DMS53 treated with DMSO at 0.1 percent for 48 hours (cell line): Measurements from ENCODE around the gene CFAP73.
"Not testable (repeated sequence)": the region's sequence is repeated elsewhere in the genome, so short reads cannot be mapped to it uniquely, and the experiment has no call there.

Experiments
- DNase-seq: peaks from one replicate; lab custom pipeline; 2025; ENCODE audit not compliant: unreplicated experiment; lab: John Stamatoyannopoulos, UW

The CFAP73 gene

DNA sequence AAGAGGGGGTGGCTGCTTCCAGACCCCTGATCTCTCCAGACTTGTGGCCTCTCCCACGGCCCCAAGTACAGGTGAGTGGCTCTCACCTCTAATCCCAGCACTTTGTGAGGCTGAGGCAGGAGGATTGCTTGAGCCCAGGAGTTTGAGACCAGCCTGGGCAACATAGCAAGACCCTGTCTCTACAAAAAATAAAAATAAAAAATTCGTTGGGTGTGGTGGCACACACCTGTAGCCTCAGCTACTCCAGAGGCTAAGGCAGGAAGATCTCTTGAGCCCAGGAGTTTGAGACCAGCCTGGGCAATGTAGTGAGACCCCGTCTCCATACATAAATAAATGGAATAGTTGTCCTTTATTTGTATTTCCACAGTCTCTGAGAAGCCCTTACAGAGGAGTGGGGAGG, 7.8 kb upstream of the CFAP73 start:
- not testable (repeated sequence) for DNase-seq

DNA sequence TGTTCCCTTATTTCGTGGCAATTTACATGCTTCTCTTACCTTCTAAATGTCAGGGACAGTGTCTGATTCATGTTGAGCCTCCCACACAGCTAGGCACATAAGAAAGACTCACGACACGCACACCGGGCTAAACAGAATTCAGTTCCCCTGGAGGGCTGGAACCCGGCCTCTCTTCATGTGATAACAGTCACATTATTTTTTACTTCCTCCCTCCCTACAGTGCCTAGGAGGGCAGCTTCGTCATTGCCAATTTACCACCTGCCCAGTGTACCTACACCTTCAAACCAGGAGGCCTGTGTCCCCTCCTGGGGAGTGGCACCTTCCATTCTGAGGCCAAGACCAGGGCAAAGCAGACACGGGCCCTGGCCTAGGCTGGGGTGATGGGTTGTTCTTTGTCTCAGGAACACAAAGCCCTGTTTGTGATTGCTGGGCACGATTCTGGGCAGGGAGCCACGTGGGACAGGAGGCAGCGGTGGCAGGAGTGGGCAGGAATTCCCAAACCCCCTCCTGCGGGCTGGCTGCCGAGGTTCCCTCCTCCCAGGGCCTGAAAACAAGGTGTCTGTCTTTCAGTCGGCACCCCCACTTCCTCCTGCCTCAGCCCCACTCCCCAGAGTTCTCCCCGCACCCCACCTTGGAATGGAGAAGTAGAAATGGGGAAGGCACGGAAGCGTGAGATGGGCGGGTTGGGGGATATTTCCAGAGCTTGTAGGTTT, 7.2 kb upstream of the CFAP73 start:
- DNase-seq: no peak

DNA sequence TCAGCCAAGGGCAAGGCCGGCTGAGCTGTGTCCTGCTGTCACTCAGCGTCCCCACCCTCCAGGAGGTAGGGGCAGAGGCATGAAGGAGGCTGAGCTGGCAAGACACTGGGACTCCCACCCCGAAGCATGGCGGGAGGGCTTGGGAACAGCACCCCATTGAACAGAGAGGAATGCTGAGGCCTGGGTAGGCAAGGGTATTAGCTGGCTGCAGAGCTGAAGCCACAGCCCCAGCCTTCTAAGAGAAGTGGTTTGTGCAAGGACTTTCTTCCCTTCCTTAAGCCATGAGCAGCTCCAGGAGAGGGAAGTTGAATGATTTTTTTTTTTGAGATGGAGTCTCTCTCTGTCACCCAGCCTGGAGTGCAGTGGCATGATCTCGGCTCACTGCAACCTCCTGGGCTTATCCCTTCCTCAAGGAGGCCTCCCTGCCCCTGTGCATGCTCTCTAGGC, 6.6 kb upstream of the CFAP73 start:
- no peak for DNase-seq

DNA sequence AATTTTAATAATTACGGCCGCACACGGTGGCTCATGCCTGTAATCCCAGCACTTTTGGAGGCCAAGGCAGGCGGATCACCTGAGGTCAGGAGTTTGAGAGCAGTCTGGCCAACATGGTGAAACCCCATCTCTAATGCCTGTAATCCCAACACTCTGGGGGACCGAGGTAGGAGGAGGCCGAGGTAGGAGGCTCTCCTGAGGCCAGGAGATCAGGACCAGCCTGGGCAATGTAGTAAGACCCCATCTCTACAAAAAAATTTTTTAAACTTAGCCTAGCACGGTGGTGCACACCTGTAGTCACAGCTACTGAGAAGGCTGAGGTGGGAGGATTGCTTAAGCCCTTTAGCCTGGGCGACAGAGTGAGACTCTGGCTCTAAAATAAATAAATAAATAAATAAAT, 5.6 kb upstream of the CFAP73 start:
- DNase-seq: no peak

DNA sequence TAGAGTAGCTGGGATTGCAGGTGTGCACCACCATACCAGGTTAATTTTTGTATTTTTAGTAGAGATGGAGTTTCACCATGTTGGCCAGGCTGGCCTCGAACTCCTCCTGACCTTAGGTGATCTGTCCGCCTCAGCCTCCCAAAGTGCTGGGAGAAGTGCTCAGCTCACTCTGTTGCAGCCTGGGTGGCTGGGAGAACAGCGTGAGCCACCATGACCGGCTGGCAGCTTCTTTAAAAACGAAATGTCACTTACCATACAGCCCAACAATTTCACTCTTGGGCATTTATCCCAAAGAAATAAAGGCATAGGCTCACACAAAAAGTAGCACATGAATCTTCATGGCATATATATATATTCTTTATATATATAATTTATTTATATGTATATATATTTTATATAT, 4.7 kb upstream of the CFAP73 start:
- no peak for DNase-seq

DNA sequence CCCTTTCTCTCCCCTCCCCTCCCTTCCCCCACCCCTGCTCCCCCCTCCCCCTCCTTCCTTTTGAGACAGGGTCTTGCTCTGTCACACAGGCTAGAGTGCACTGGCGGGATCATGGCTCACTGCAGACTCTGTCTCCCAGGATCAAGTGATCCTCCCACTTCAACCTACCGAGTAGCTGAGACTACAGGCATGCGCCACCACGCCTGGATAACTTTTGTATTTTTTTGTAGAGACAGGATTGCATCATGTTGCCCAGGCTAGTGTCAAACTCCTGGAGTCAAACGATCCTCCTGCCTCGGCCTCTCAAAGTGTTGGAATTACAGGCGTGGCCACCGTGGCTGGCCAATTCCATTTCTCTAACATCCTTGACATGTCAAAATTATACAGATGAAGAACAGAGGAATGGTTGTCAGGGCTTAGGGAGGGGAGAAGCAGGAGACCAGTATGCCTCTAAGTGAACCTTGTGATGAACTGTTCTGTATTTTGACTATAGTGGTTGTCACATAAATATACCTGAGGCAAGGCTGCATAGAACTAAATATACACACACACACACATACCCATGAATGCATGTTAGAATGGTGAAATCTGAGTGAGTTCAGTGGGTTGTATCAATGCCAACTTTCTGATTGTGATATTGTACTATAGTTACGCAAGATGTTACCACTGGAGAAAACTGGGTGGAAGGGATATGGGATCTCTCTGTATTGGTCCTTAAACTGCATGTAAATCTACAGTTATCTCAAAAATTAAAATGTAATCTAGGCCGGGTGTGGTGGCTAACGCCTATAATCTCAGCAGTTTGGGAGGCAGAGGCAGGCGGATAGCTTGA, 3.6 kb upstream of the CFAP73 start:
- no peak for DNase-seq

DNA sequence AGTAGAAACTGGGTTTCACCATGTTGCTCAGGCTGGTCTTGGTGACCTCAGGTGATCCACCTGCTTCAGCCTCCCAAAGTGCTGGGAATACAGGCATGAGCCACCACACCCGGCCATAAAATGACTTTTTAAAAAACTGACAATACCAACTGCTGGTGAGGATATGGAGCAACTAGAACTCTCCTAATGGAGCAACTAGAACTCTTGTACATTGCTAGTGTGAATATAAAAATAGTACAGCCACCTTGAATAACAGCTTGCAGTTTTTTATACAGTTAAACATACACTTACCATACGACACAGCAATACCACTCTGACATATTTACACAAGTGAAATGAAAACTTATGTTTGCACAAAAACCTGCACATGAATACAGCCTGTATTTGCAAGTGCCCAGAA, 2.5 kb upstream of the CFAP73 start:
- no peak for DNase-seq

DNA sequence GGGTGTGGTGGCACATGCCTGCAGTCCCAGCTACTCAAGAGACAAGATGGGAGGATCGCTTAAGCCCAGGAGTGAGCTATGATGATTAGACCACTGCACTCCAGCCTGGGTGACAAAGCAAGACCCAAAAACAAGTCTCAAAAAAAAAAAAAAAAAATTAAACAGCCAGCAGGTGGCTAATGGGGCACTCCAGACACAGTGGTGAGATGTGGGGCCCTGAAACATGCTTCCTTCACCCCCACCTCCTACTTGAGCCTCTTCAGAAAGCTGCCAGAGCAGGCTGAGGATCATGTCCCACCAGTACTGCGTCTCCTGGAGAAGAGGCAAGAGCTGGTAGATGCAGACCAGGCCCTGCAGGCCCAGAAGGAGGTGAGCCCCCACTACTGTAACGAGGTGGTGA, 2.1 kb downstream of the CFAP73 start:
- DNase-seq: no peak

DNA sequence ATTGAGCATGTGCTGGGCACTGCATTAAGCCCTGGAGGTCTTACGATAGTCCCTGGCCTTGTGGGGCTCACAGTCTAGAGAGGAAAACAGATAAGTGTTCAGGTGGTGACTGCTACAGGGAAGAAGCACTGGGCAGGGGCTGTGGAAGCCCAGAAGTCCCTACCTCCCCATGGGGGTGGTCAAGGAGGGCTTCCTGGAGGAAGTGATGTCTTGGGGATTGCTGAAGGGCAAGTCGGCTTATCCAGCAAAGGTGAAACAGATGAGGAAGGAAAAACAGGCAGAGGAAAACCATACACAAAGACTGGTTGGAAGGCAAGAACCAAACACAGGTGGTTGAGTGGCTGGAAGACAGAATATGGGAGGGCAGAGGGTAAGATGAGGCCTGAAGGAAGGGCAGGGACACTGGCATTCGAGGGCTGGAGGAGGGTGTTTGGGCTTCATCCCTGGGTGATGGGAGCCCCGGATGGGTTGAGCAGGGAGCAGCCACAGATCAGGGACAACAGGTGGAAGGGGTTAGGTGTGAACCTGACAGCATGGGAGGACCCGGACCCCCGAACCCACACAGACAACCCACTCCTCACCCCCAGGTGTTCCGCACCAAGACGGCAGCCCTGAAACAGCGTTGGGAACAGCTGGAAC, 2.8 kb downstream of the CFAP73 start:
- no peak for DNase-seq

DNA sequence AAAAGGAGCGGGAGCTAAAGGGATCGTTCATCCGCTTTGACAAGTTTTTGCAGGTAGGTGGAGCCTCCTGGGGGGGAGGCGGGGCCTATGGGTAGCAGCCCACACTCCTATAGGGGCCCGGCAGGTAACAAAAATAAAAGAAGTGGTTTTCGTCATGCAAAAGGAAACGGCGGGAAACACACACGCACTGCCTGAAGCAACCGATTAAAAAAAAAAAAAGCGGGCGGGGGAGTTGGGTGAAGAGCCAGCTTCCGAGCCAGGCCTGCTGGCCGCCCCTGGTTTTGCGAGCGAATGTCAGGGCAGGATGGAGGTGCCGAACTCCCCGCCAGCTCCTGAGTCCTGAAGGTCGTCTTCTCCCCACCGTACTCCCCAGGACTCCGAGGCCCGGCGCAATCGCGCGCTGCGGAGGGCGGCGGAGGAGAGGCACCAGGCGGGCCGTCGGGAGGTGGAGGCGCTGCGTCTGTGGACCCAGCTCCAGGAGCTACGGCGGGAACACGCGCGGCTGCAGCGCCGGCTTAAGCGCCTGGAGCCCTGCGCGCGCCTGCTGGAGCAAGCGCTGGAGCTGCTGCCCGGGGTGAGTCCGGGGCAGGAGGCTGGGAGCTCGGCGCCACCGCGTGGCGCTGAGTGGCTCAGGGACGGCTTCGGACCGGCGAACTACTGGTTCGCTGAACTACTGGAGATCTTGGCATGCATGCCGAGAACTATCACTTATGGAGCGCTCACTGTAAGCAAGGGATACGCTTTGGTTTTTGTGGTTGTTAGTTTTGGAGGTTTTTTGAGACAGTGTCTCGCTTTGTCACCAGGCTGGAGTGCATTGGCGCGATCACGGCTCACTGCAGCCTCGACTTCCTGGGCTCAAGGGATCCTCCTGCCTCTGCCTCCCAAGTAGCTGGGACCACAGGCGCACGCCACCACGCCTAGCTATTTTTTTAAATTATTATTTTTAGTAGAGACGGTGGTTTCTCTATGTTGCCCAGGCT, 3.6 kb downstream of the CFAP73 start:
- DNase-seq: peak; percentile 87

DNA sequence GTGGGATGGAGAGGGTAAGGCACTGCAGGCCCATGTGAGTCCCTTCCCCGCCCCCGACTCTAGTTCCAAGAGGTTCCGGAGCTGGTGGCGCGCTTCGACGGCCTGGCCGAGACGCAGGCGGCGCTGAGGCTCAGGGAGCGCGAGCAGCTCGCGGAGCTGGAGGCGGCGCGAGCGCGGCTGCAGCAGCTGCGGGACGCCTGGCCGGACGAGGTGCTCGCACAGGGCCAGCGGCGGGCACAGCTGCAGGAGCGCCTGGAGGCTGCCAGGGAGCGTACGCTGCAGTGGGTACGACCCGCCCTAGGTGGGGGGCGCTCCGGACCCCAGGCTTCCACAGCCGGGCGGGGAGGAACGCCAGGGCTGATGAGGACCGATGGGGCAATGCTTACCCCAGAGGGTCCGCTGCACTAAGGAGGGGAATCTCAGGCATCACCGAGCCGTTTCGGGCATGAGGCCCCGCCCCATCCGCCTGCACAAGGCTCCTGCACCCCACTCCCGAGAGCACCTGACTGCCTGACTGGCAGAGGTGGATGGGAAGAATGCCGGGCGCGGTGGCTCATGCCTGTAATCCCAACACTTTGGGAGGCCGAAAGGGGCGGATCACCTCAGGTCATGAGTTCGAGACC, 4.9 kb downstream of the CFAP73 start:
- DNase-seq: peak; percentile 80

DNA sequence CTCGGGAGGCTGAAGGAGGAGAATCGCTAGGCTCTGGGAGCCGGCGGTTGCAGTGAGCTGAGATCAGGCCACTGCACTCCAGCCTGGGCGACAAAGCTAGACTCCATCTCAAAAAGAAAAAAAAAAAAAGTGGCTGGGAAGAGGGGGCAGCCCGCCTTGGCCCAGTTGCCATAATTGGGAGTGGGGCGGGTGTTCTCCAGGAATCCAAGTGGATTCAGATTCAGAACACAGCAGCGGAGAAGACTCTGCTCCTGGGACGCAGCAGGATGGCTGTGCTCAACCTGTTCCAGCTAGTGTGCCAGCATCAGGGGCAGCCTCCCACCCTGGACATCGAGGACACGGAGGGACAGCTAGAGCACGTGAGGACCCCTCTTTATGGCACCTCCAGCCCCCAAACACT, 5.5 kb downstream of the CFAP73 start:
- DNase-seq: no peak

DNA sequence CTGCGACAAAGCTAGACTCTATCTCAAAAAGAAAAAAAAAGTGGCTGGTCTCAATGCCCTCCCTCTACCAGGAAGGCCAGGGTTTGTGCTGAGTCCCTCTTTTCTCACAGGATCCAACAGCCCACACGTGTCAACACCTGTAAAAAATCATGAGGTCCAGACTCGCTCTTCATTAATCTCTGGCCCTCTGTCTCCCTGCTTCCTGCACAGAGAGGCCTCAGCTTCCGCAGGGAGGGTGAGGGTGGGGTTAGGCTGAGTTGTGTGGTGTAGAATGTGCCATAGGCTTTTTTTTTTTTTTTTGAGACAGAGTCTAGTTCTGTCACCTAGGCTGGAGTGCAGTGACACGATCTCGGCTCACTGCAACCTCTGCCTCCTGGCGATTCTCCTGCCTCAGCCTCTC, 6.1 kb downstream of the CFAP73 start:
- no peak for DNase-seq

DNA sequence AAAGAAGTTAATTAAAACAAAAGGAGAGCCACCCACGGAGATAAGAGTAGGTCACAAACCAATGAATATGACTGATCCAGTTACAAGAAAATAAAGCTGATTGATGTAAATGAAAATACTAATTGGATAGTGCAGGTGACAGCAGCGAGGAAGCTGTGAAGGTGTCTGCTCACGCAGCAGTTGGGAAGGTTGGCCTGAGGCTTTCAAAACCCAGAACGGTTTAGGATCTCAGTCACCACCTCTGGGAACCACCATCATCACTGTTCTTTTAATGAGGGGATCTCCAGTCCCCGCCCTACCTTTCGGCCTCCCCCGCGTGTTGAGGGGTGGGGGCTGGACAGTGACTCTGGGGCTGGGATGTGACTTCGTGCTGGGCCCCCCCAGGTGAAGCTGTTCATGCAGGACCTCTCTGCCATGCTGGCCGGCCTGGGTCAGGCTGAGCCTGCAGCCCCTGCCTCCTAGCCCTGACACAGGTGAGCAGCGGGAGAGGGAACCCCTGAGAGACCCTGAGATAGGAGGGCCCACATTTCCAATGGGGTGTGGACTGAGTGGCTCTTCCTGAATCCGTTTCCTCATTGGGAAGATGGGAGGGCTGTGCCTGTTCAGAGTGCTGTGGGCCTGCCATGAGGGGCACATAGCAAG, 7.8 kb downstream of the CFAP73 start:
- DNase-seq: no peak

DNA sequence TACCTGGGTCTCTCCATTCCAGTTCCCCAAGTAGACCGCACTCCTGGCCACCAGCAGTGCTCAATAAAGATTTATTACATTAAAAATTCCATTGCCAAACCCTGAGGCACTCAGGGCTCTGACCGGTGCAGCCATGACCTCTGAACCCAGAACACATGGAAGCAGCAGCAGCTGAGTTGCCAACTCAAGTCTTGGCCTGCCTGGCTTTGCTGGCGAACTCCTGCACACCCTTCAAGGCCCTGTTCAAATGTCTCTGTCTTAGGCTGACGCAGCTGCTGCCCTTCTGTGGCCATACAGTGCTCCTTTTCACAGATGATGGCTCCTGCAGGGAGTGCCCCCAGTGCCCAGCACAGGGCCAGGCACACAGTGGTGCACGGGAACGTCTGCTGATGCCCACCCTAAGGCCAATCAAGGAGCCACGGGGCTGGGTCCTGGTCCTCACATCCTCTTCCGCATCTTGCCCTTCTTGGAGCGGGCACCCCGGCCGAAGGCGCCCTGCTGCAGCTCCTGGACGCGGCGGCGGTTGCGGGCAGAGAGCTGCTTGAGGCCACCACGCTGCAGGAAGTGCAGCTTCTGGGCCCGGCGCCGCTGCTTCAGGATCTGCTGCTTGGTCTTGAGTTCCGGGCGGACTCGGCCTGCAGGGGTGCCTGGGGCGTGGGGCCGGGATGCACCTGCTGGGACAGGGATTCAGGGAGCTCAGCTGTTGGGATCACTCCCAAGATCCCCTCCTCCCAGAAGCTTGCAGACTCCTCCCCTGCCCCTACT, 9.1 kb downstream of the CFAP73 start:
- DNase-seq: no peak

DNA sequence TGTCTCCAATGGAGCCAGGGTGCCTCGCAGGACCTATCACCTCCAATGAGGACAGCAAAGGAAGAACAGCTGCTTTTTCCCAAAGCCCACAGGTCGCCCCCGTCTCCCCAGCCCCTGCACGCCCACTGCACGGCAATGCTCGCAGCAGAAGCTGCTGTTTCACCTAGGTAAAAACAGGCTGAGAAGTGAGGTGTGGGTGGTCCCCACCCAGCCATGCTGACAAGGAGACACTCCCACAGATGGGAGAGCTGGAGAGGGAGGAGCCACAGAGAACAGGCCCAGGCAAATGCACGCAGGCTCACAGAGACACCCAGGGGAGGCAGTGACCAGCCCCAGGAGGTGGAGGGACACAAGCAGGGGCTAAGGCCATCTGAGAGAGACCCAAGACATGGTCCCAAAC, 10.4 kb downstream of the CFAP73 start:
- no peak for DNase-seq

DNA sequence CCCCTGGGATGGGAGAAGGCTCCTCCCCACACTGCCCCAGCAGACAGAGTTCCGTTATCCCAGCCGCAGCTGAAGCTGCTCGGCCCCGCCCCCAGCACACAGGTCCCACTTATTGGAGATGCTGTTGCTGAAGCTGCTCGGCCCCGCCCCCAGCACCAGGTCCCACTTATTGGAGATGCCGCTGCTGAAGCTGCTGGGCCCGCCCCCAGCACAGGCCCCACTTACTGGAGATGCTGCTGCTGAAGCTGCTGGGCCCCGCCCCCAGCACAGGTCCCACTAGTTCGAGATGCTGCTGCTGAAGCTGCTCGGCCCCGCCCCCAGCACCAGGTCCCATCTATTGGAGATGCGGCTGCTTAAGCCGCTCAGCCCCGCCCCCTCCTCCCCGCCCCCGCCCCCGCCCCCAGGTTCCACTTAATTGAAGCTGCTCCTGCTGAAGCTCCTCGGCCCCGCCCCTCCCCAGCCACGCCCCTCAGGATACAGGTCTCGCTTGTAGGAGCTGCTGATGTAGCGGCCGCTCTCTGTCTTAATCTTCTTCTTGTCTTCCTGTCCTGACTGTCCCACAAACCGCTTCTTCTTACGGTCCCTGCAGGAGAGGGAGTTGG, 12.0 kb downstream of the CFAP73 start:
- peak; percentile 26 for DNase-seq

DNA sequence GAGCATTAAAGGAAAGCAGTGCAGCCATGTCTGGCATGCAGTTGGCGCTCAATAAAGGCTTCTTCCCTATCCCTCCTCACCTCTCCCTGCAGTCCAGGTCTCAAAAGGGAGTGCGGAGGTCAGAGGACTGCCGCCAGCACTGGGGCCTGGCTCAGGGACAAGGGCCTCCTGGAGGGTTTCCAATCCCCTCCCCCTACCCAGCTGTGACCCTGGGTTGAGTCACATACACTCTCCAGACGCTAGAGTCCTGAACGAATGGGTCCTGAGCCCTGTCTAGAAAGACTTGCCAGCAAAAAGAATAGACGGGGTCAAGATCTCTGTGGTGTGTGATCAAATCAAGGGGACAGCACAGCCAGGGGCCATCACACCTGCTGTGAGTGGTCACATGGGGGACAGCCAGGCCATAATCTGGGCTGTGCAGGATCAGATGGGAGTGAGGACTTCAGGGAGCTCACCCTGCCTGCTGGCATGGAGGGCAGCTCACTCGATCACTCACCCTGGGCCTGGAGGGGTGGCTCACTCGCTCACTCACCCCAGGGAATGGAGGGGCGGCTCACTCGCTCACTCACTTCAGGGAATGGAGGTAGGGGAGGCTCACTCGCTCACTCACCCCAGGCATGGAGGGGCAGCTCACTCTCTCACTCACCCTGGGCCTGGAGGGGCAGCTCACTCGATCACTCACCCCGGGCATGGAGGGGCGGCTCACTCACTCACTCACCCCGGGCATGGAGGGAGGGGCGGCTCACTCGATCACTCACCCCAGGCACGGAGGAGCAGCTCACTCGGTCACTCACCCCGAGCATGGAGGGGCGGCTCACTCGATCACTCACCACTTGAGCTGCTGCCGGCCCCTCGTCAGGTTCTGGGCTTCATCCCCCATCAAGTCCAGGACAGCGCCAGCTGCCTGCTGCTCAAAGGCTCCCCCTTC, 12.8 kb downstream of the CFAP73 start:
- DNase-seq: no peak
